Osteocyte (in vitro differentiated cells): ENCODE results near the gene FANCC. TPM values are rescaled to one million over a fixed set of nuclear protein-coding genes. Genes with fewer than 3 reads are reported as not detected.

Experiments used
- DNase-seq: peaks from one replicate; pipeline ENCODE4 v3.0.0; 2021; ENCODE audit warnings: mixed read lengths; ENCODE audit not compliant: unreplicated experiment; ENCODE audit errors: extremely low spot score
- H3K27ac Mint-ChIP-seq: one replicate; pipeline ENCODE4 v1.8.0; 2021; ENCODE audit warnings: mild to moderate bottlenecking, mixed read lengths; ENCODE audit not compliant: unreplicated experiment
- H3K27me3 Mint-ChIP-seq: one replicate; pipeline ENCODE4 v1.8.0; 2021; ENCODE audit warnings: mixed read lengths; ENCODE audit not compliant: unreplicated experiment
- H3K36me3 Mint-ChIP-seq: one replicate; pipeline ENCODE4 v1.8.0; 2021; ENCODE audit warnings: mixed read lengths; ENCODE audit not compliant: unreplicated experiment
- H3K4me1 Mint-ChIP-seq: one replicate; pipeline ENCODE4 v1.8.0; 2021; ENCODE audit warnings: mixed read lengths; ENCODE audit not compliant: unreplicated experiment
- H3K4me3 Mint-ChIP-seq: one replicate; pipeline ENCODE4 v1.8.0; 2021; ENCODE audit warnings: mild to moderate bottlenecking, moderate library complexity, mixed read lengths; ENCODE audit not compliant: unreplicated experiment
- H3K9me3 Mint-ChIP-seq: one replicate; pipeline ENCODE4 v1.8.0; 2021; ENCODE audit warnings: mixed read lengths; ENCODE audit not compliant: unreplicated experiment
- CTCF ChIP-seq: fragments of 200-600 bp; sonication (generic); IDR thresholded peaks from 2 replicates; pipeline ENCODE4 v1.5.0; 2021; ENCODE audit warnings: antibody characterized with exemption, mild to moderate bottlenecking, moderate library complexity
- microRNA-seq: library from miRNA; unstranded; fragments of <30 nt; microRNA quantifications from one replicate; pipeline ENCODE4 v1.1.0, GENCODE V29; 2020; ENCODE audit not compliant: unreplicated experiment
- total RNA-seq: library from RNA; stranded (reverse); gene quantifications from 2 replicates; pipeline ENCODE4 v1.2.1, GENCODE V29; 2021

The FANCC gene
- total RNA-seq, 1 donor from 2014 or later = 12.3 TPM

DNA sequence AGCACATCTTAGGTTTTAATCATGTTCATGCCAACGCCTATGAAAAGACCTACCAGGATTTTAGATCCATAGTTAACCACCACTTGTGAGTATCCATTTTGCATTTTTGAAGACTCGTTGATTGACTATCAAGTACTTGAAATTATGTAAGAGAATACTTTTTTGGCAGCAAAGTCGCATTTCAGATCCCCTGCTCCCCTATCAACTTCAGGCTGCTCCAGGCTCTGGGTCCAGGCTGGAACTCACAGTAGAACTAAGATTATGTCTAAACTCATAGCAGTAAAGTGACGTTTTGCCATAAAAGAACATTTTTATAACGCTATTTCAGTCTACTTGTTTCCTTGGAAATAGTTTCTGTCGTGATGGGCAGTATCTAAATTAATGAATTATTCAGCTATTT, 267.7 kb downstream of the FANCC start:
- Mint-ChIP-seq H3K27me3 (no peaks in the 10 kb centered on the region), H3K4me1 (peaks cover 85% of the 10 kb centered on the region), H3K36me3 (peaks cover 31% of the 10 kb centered on the region), H3K9me3 (no peaks in the 10 kb centered on the region), H3K27ac (peak overlapping the region; percentile 89), H3K4me3 (peak overlapping the region; percentile 83)
- no peak for DNase-seq
- no peak for TF ChIP-seq CTCF

Small RNAs within 50 kb of the gene (microRNA-seq; reads per million reads assigned to microRNA genes)
- 37,188 reads per million, percentile 98 among the genes with 10 or more reads in this experiment for gene MIR23B
- gene MIR24-1 = not detected
- gene MIR27B = 7,883 reads per million, percentile 95 among the genes with 10 or more reads in this experiment
- not detected for gene MIR3074
- gene MIR6081 = not detected

Other genes starting within 250 kb of the FANCC start
- gene PTCH1, start 199.3 kb upstream of the FANCC start, total RNA-seq = 16.2 and 16.9 TPM in 2 replicates